HFFc6 (cell line): ENCODE measurements around the gene NTF4. TPM values are rescaled to one million over a fixed set of nuclear protein-coding genes. Genes with fewer than 3 reads are reported as not detected.
A peak's percentile ranks its signal among the peaks of the same experiment; 100 is the strongest.
"Not testable (repeated sequence)": the region's sequence is repeated elsewhere in the genome, so short reads cannot be mapped to it uniquely, and the experiment has no call there.

Source experiments
- DNase-seq: peaks from one replicate; pipeline ENCODE4 v3.0.0-alpha.2; 2018
- H3K27ac Mint-ChIP-seq: 2 replicates; pipeline ENCODE4 v1.8.0; 2020; ENCODE audit warnings: mild to moderate bottlenecking, mixed read lengths
- H3K27me3 Mint-ChIP-seq: 2 replicates; pipeline ENCODE4 v1.8.0; 2021; ENCODE audit warnings: mild to moderate bottlenecking, moderate library complexity, mixed read lengths; ENCODE audit not compliant: insufficient read depth
- H3K36me3 Mint-ChIP-seq: 2 replicates; pipeline ENCODE4 v1.8.0; 2021; ENCODE audit warnings: low read depth, mixed read lengths
- H3K4me1 Mint-ChIP-seq: 2 replicates; pipeline ENCODE4 v1.8.0; 2020; ENCODE audit warnings: low read depth, mixed read lengths
- H3K4me3 Mint-ChIP-seq: 2 replicates; pipeline ENCODE4 v1.8.0; 2020; ENCODE audit warnings: mild to moderate bottlenecking, moderate library complexity, mixed read lengths
- H3K9me3 Mint-ChIP-seq: 2 replicates; pipeline ENCODE4 v1.8.0; 2020; ENCODE audit warnings: mild to moderate bottlenecking, mixed read lengths
- total RNA-seq, 6 experiments: library from RNA; stranded (reverse); fragmentation: NEBNext Ultra II Directional; extraction: Animal tissue kit (Norgen Biotek cat#: 25700); gene quantifications; 2 replicates in 1 of 6; 3 replicates in 5 of 6; pipeline ENCODE4 v1.2.3, GENCODE V29; 2021
- TF ChIP-seq, protein P1 (sequence below): fragments of 200-600 bp; sonication (generic); IDR thresholded peaks from 2 replicates; pipeline ENCODE4 v1.5.0; 2021; ENCODE audit warnings: antibody characterized with exemption, mild to moderate bottlenecking

NTF4 gene
- total RNA-seq, 6 experiments from 2014 or later = 0.82 to 1.5 (median 1.1) TPM; not detected in 2

DNA sequence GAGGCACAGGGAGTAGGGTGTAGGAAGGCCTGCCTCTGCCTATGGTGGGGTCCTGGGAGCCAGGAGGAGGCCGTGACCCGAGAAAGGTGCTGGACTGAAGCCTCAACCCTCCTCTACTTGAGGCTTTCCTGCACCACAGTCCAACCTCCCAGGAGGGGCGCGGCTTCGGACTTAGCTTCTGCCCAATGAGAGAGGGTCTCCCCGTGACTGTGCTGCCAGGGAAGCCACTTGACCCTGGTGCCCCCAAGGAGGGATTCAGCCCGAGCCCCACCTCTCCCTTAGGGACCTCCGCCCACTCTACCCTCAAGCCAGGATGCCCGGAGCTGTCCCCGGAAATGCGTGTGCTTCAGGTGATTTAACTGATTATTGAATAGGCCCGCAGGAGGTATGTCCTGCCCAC is 15.6 kb downstream of the NTF4 start, which contains the start of gene CGB8:
Gene CGB8 (minus strand): TSS at position 101 of the 400 bp plus-strand sequence. CDS start 372 bp downstream, outside the sequence.
- H3K4me3 Mint-ChIP-seq, DNase-seq, H3K9me3 Mint-ChIP-seq, H3K27me3 Mint-ChIP-seq, H3K36me3 Mint-ChIP-seq: not testable (repeated sequence)
- H3K4me1 Mint-ChIP-seq = peaks cover 19% of the 10 kb centered on the region
- H3K27ac Mint-ChIP-seq = peak within 1 kb of the TSS; percentile 98; the same call in 1 of the 2 replicates

DNA sequence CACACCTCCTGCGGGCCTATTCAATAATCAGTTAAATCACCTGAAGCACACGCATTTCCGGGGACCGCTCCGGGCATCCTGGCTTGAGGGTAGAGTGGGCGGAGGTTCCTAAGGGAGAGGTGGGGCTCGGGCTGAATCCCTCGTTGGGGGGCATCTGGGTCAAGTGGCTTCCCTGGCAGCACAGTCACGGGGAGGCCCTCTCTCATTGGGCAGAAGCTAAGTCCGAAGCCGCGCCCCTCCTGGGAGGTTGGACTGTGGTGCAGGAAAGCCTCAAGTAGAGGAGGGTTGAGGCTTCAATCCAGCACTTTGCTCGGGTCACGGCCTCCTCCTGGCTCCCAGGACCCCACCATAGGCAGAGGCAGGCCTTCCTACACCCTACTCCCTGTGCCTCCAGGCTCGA is 21.1 kb downstream of the NTF4 start, which contains the start of gene CGB5:
Gene CGB5 (plus strand): TSS at position 301 of the 400 bp plus-strand sequence. CDS start 362 bp downstream, outside the sequence.
- H3K27me3 Mint-ChIP-seq, H3K27ac Mint-ChIP-seq, H3K9me3 Mint-ChIP-seq, H3K36me3 Mint-ChIP-seq, H3K4me3 Mint-ChIP-seq, DNase-seq: not testable (repeated sequence)
- H3K4me1 Mint-ChIP-seq = peaks cover 23% of the 10 kb centered on the region

DNA sequence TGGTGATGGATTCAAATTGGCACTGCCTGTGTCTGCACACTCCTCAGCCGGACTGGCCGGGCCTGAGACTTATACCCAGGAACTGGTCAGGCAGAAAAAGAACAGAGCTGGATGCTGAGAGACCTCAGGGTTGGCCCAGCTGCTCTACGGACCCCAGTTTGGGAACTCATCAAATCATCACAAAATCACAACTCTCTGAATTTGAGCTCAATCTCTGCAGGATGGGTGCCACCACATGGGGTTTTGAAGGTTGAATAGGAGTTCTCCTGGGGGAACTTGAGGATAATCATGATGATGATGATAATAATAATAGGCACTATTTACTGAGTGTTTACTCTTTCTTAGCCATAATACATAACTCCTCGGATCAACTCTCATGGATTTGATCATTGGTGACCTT is 22.0 kb downstream of the NTF4 start:
- not testable (repeated sequence) for H3K4me3 Mint-ChIP-seq, H3K27me3 Mint-ChIP-seq, H3K27ac Mint-ChIP-seq, H3K9me3 Mint-ChIP-seq, DNase-seq, H3K36me3 Mint-ChIP-seq
- H3K4me1 Mint-ChIP-seq = peaks cover 31% of the 10 kb centered on the region

DNA sequence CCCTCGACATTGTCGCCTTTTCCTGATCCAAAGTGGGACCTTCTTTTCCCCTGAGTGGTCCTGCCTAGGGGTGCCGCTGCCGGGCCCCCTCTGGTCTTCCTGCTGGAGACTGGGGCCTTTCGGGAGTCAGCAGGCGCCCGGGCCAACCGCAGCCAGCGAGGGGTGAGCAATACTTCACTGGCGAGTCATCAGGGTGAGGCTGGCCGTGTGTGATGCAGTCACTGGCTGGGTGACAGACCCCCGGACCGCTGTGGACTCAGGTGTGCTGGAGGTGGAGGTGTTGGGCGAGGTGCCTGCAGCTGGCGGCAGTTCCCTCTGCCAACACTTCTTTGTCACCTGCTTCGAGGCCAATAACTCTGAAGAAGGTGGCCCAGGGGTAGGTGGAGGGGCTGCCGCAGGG is 22.4 kb downstream of the NTF4 start:
- Mint-ChIP-seq H3K36me3 (no peaks in the 10 kb centered on the region), H3K4me1 (peaks cover 31% of the 10 kb centered on the region), H3K27ac (peak overlapping the region; percentile 78), H3K4me3 (peak overlapping the region; percentile 52; the same call in 1 of the 2 replicates), H3K9me3 (no peaks in the 10 kb centered on the region), H3K27me3 (peaks cover 7% of the 10 kb centered on the region)
- TF ChIP-seq, protein P1, sequence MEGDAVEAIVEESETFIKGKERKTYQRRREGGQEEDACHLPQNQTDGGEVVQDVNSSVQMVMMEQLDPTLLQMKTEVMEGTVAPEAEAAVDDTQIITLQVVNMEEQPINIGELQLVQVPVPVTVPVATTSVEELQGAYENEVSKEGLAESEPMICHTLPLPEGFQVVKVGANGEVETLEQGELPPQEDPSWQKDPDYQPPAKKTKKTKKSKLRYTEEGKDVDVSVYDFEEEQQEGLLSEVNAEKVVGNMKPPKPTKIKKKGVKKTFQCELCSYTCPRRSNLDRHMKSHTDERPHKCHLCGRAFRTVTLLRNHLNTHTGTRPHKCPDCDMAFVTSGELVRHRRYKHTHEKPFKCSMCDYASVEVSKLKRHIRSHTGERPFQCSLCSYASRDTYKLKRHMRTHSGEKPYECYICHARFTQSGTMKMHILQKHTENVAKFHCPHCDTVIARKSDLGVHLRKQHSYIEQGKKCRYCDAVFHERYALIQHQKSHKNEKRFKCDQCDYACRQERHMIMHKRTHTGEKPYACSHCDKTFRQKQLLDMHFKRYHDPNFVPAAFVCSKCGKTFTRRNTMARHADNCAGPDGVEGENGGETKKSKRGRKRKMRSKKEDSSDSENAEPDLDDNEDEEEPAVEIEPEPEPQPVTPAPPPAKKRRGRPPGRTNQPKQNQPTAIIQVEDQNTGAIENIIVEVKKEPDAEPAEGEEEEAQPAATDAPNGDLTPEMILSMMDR = no peak
- DNase-seq = no peak

DNA sequence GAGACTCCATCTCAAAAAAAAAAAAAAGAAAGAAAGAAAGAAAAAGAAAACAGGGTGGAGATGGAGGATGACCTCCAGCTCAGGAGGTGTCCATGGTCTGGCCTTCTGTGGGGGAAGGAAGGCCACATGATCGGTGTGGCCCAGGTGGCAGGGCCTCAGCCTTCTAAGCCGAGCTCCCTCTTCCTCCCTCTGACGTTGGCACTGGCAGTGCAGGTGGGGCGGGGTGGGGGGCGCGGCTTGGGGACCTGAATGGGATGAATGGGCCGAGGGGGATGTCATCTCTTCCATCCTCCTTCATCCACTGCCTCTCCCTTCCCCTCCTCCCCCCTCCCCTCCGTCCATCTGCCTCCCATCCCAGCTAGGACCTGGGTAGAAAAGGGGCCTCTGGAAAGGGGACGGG is 24.9 kb downstream of the NTF4 start:
- not testable (repeated sequence) for DNase-seq, H3K4me3 Mint-ChIP-seq, H3K27me3 Mint-ChIP-seq, H3K36me3 Mint-ChIP-seq, H3K27ac Mint-ChIP-seq, H3K9me3 Mint-ChIP-seq
- H3K4me1 Mint-ChIP-seq = peaks cover 31% of the 10 kb centered on the region

DNA sequence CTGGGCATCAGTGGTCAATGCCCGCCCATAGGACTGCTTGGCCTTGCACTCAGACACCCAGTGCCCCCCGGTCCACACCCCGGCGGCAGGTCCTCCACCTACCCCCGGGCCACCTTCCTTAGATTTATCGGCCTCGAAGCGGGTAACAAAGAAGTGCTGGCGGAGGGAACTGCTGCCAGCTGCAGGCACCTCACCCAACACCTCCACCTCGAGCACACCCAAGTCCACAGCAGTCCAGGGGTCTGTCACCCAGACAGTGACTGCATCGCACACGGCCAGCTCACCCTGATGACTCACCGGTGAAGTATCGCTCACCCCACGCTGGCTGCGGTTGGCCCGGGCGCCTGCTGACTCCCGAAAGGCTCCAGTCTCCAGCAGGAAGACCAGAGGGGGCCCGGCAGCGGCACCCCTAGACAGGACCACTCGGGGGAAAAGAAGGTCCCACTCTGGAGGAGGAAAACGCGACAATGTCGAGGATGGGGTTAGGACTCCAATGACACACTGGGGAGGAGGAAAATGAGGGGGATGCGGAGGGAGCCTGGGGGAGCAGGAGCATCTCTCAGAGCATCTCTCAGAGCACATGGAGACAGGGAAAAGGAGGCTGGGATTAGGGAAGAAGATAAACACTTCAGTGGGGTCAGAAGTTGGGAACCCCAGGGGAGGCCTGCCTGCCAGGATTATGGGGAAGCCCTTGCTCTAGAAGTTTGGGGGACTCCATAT is 25.9 kb downstream of the NTF4 start:
- H3K36me3 Mint-ChIP-seq, H3K9me3 Mint-ChIP-seq, H3K27me3 Mint-ChIP-seq: not testable (repeated sequence)
- peak; percentile 70 for DNase-seq
- Mint-ChIP-seq H3K4me3 (peak overlapping the region; percentile 78), H3K4me1 (peaks cover 31% of the 10 kb centered on the region), H3K27ac (peak overlapping the region; percentile 97)

DNA sequence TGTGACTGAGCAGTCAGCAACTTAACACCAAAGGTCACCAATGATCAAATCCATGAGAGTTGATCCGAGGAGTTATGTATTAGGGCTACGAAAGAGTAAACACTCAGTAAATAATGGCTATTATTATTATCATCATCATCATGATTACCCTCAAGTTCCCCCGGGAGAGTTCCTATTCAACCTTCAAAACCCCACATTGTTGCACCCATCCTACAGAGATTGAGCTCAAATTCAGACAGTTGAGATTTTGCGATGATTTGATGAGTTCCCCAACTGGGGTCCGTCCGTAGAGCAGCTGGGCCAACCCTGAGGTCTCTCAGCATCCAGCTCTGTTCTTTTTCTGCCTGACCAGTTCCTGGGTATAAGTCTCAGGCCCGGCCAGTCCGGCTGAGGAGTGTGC is 26.5 kb downstream of the NTF4 start:
- H3K27me3 Mint-ChIP-seq, H3K9me3 Mint-ChIP-seq, DNase-seq, H3K36me3 Mint-ChIP-seq, H3K4me3 Mint-ChIP-seq: not testable (repeated sequence)
- H3K4me1 Mint-ChIP-seq = peaks cover 30% of the 10 kb centered on the region
- H3K27ac Mint-ChIP-seq = peak overlapping the region; percentile 97; the same call in 1 of the 2 replicates

DNA sequence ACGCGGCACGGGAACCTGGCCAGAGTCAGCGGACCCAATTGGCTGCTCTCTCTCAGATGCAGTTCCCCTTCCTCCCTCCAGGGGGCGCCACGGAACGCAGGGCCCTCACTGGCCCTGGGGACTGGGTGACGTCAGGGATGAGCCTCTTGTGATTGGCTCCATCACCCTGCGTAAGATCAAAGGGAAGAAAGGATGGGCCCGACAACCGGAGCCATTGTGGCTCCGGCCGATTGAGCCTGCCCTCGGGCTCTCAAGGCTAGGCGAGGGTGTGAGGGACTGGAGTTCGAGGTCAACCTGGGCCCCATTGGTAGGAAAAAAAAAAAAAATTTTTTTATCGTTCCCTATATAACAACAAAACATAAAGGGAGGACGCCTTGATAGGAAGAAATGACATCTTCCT is 27.8 kb downstream of the NTF4 start, which contains the start of gene CGB1:
Gene CGB1 (minus strand): TSS at position 81 of the 400 bp plus-strand sequence. CDS start 184 bp downstream, outside the sequence.
- TF ChIP-seq, protein P1 = peak; percentile 72
- not testable (repeated sequence) for DNase-seq, H3K27me3 Mint-ChIP-seq, H3K36me3 Mint-ChIP-seq, H3K27ac Mint-ChIP-seq, H3K9me3 Mint-ChIP-seq, H3K4me3 Mint-ChIP-seq
- peaks cover 17% of the 10 kb centered on the region for H3K4me1 Mint-ChIP-seq
